Endothelial cell of umbilical vein (primary cell): ENCODE data around the gene PCNX1. TPM values are rescaled to one million over a fixed set of nuclear protein-coding genes. Genes with fewer than 3 reads are reported as not detected.

Experiments
- BruUV-seq: library from RNA; stranded (reverse); fragments of 400-500 nt; replicated peaks from 2 replicates; lab custom pipeline; 2021; lab: Mats Ljungman, UMichigan
- CTCF ChIA-PET: fragments of 300-600, 350-600 bp; sonication (Branson Sonifier 250); formaldehyde crosslinking; loops from one replicate; lab custom pipeline; 2021; ENCODE audit warnings: antibody characterized with exemption, inconsistent platforms; lab: Charles Lee
- POLR2A ChIA-PET: fragments of 300-600, 350-600 bp; sonication (Branson Sonifier 250); formaldehyde crosslinking; loops from one replicate; lab custom pipeline; 2021; ENCODE audit warnings: antibody characterized with exemption, inconsistent platforms; lab: Charles Lee
- DNase-seq: peaks from one replicate; pipeline ENCODE4 v3.0.0-alpha.2; 2011; ENCODE audit warnings: low read depth, low spot score
- FAIRE-seq: peaks from 2 replicates; lab custom pipeline; 2011; peaks lifted over from hg19 to GRCh38; lab: Jason Lieb, UNC
- H2AFZ ChIP-seq: 2 replicates; pipeline ENCODE4 v1.6.0; 2012; ENCODE audit warnings: low read depth, low read length, control low read depth, inconsistent platforms
- H3K27ac ChIP-seq: 2 replicates; pipeline ENCODE4 v1.5.1; 2011; ENCODE audit warnings: low read depth, mild to moderate bottlenecking, control low read depth, low read length, moderate library complexity; ENCODE audit not compliant: insufficient read depth
- H3K27me3 ChIP-seq, 2 experiments: 2 replicates each; pipeline versions ENCODE4 v1.6.0 to v1.6.1; 2011; ENCODE audit warnings: low read length in 2 of 2, mixed read lengths in 1 of 2; ENCODE audit not compliant: control insufficient read depth in 2 of 2, insufficient read depth in 2 of 2
- H3K36me3 ChIP-seq, 2 experiments: 2 replicates in 1 of 2; 3 replicates in 1 of 2; pipeline ENCODE4 v1.5.1; 2011; ENCODE audit warnings: low read length in 2 of 2, mild to moderate bottlenecking in 1 of 2, moderate library complexity in 1 of 2; ENCODE audit not compliant: control insufficient read depth in 2 of 2, insufficient read depth in 2 of 2; ENCODE audit errors: extremely low read depth in 1 of 2
- H3K4me1 ChIP-seq: 3 replicates; pipeline ENCODE4 v1.5.1; 2011; ENCODE audit warnings: mild to moderate bottlenecking, low read length; ENCODE audit not compliant: control insufficient read depth, insufficient read depth; ENCODE audit errors: extremely low read depth
- H3K4me2 ChIP-seq: 2 replicates; pipeline ENCODE4 v1.6.1; 2011; ENCODE audit warnings: low read length, control low read depth, mixed read lengths; ENCODE audit not compliant: insufficient read depth
- H3K4me3 ChIP-seq, 3 experiments: fragments of 200-600 bp in 1 of 3; sonication (generic), shearing (Covaris generic) in 1 of 3; replicated peaks in 1 of 3; 2 replicates each; pipeline ENCODE4 v1.5.1; 2011 to 2016; ENCODE audit warnings: control low read depth in 3 of 3, low read length in 3 of 3, mild to moderate bottlenecking in 2 of 3, inconsistent platforms in 1 of 3, low read depth in 1 of 3, moderate library complexity in 1 of 3; ENCODE audit not compliant: insufficient read depth in 1 of 3
- H3K79me2 ChIP-seq: 2 replicates; pipeline ENCODE4 v1.6.0; 2012; ENCODE audit warnings: low read length, inconsistent platforms; ENCODE audit not compliant: control insufficient read depth, insufficient read depth
- H3K9ac ChIP-seq: replicated peaks from 2 replicates; pipeline ENCODE3; 2011; ENCODE audit warnings: low read length, control low read depth; ENCODE audit not compliant: insufficient read depth; ENCODE audit errors: extremely low read depth
- H3K9me1 ChIP-seq: replicated peaks from 3 replicates; pipeline ENCODE4 v1.6.0; 2011; ENCODE audit warnings: mild to moderate bottlenecking, low read length; ENCODE audit not compliant: control insufficient read depth, insufficient read depth; ENCODE audit errors: extremely low read depth
- H3K9me3 ChIP-seq: replicated peaks from 2 replicates; pipeline ENCODE4 v1.5.1; 2012; ENCODE audit warnings: low read length, inconsistent platforms; ENCODE audit not compliant: control insufficient read depth, insufficient read depth
- H4K20me1 ChIP-seq: replicated peaks from 2 replicates; pipeline ENCODE3; 2011; ENCODE audit warnings: mild to moderate bottlenecking, low read length; ENCODE audit not compliant: control insufficient read depth, insufficient read depth; ENCODE audit errors: extremely low read depth
- EZH2 ChIP-seq: IDR thresholded peaks from 2 replicates; pipeline ENCODE4 v1.6.1; 2012; ENCODE audit warnings: borderline replicate concordance, low read depth, mild to moderate bottlenecking, moderate library complexity, low read length, inconsistent platforms; ENCODE audit not compliant: severe bottlenecking
- FOS ChIP-seq: IDR thresholded peaks from 2 replicates; pipeline ENCODE4 v1.6.1; 2011; ENCODE audit warnings: mild to moderate bottlenecking, low read length, moderate library complexity, borderline replicate concordance; ENCODE audit not compliant: insufficient read depth
- GATA2 ChIP-seq: IDR thresholded peaks from 2 replicates; pipeline ENCODE4 v1.7.0; 2011; ENCODE audit warnings: low read depth, mild to moderate bottlenecking, moderate library complexity, mixed read lengths, low read length; ENCODE audit not compliant: insufficient read length, insufficient read depth
- JUN ChIP-seq: IDR thresholded peaks from 2 replicates; pipeline ENCODE4 v1.6.1; 2011; ENCODE audit warnings: borderline replicate concordance, low read depth; ENCODE audit not compliant: insufficient read length, insufficient read depth
- MYC ChIP-seq: IDR thresholded peaks from one replicate; pipeline ENCODE4 v1.6.1; 2011; ENCODE audit warnings: mild to moderate bottlenecking, low read depth, low read length
- POLR2A ChIP-seq: IDR thresholded peaks from 2 replicates; pipeline ENCODE4 v1.6.1; 2012; ENCODE audit warnings: low read depth, mild to moderate bottlenecking, control low read depth, low read length
- POLR2AphosphoS5 ChIP-seq: IDR thresholded peaks from 2 replicates; pipeline ENCODE4 v1.6.1; 2012; ENCODE audit warnings: low read depth, mild to moderate bottlenecking, control low read depth, low read length, moderate library complexity; ENCODE audit not compliant: insufficient read depth
- dilution Hi-C: fragments of 300-500 bp; cut with MboI; formaldehyde crosslinking; loops from one replicate; pipeline ENCODE4 v1.15.0; 2019; ENCODE audit warnings: low sequenced_read_pairs; ENCODE audit not compliant: extremely low pct_ligation_motif_present
- intact Hi-C: fragments of 100-400 bp; cut with micrococcal nuclease; formaldehyde crosslinking; loops from one replicate; pipeline ENCODE4 v1.10.0; 2022
- polyA plus RNA-seq, 4 experiments: library from polyadenylated mRNA; depleted of rRNA in 3 of 4; stranded (reverse) in 3 of 4; unstranded in 1 of 4; fragments of >200 nt; gene quantifications; 2 replicates each; pipeline versions ENCODE4 v1.2.1 to v1.2.3, GENCODE V29; 2011 to 2012; ENCODE audit warnings: missing spikeins in 1 of 4
- total RNA-seq: library from RNA; stranded (reverse); gene quantifications from 2 replicates; pipeline ENCODE4 v1.2.3, GENCODE V29; 2021
- TF ChIP-seq, protein P1 (sequence below): IDR thresholded peaks from 2 replicates; pipeline ENCODE4 v1.6.1; 2011; ENCODE audit not compliant: insufficient read depth, insufficient read length
- TF ChIP-seq, protein P2 (sequence below), 2 donors: IDR thresholded peaks; 1 replicate in 1 of 2; 2 replicates in 1 of 2; pipeline ENCODE4 v1.5.1; 2011; ENCODE audit warnings: low read length in 2 of 2, mild to moderate bottlenecking in 2 of 2, moderate library complexity in 2 of 2, control low read depth in 1 of 2, inconsistent platforms in 1 of 2, low read depth in 1 of 2; ENCODE audit not compliant: insufficient read depth in 1 of 2; ENCODE audit errors: extremely low read depth in 1 of 2

PCNX1 gene
- total and polyA plus RNA-seq, 2 donors (not counting 3 experiments of a cell fraction or from before 2014, with no cell fraction given) = 21.4 to 40.5 TPM

DNA sequence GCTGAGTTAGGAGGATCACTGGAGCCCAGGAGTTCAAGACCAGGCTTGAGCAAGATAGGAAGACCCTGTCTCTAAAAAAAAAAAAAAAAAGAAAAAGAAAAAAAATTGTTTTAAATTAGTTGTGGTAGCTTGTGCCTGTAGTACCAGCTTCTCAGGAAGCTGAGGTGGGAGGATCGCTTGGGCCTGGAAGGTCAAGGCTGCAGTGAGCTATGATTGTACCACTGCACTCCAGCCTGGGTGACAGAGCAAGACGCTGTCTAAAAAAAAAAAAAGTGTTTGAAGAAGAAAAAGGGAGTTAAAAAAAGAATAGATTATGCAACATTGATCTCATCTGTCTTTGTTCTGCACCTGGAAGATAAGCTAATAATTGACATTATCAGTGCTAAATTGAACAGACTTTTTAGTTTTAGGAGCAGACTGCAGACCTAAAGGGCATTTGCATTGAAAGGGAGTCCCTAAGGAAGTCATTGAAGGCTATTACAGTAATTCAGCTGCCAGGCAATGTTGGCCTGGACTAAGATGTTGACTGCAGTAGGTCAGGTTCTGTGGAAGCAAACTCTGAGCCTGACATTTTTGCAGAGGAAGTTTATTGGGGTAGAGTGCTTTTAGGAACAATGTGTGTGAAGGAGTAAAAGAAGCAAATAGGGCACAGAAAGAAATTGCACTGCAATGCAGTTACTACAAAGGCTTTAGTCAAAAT, 215.8 kb downstream of the PCNX1 start:
- Histone ChIP-seq H3K27ac (no peak overlapping the region), H3K9me1 (no peaks in the 10 kb centered on the region), H2AFZ (no peak overlapping the region), H3K36me3 (no peaks in the 10 kb centered on the region), H3K27me3 (no peaks in the 10 kb centered on the region), H3K9me3 (no peaks in the 10 kb centered on the region), H4K20me1 (no peaks in the 10 kb centered on the region), H3K4me3 (no peak overlapping the region), H3K4me2 (no peak overlapping the region), H3K9ac (no peak overlapping the region), H3K79me2 (no peaks in the 10 kb centered on the region), H3K4me1 (no peaks in the 10 kb centered on the region)
- no TSS peak for BruUV-seq
- intact Hi-C loops = no loop called here
- dilution Hi-C loops = no loop called here
- ChIA-PET POLR2A (interaction anchor here (0.7 kb wide), 1 partner anchor 27 kb away, joined by 6 read pairs; no protein-coding TSS in a partner anchor), CTCF (interaction anchor here (1.0 to 1.4 kb wide), 2 partner anchors 15 to 630 kb away, joined by 4 to 5 read pairs; no protein-coding TSS in a partner anchor)
- FAIRE-seq (no peak), DNase-seq (no peak)
- no peak for TF ChIP-seq EZH2
- TF ChIP-seq FOS = no peak
- TF ChIP-seq POLR2A = no peak

DNA sequence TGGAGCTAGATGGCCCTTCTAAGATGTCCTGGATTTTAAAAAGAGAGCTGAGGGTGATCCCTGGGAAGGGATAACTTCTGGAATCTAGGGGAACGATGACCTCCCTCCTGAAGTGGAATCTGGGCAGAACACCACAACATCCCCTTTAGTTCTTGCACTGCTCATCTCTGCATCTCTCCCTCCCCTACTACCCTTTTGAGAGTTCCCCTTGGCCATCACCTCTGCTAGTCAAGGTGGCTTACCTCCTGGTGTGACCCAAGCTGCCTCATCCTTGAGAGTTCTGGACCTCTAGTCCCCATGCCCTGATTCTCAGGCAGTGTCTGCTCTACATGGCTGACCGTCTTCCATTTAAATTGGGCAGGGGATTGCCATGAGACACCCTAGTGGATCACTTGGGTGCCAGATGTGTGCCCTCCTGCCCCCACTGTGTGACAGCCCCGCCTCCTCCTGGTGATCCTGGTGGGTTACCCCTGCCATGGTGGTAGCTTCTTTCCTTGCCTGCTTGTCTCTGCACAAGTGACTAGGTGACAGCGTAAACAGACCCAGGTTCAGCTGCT, 216.4 kb downstream of the PCNX1 start:
- H3K4me1 ChIP-seq = no peaks in the 10 kb centered on the region
- H4K20me1 ChIP-seq = no peaks in the 10 kb centered on the region
- H3K27me3 ChIP-seq = no peaks in the 10 kb centered on the region
- no peak overlapping the region for H3K9ac ChIP-seq
- no peaks in the 10 kb centered on the region for H3K36me3 ChIP-seq
- no peak overlapping the region for H3K4me2 ChIP-seq
- H2AFZ ChIP-seq = no peak overlapping the region
- ChIA-PET CTCF (interaction anchor here (1.0 to 1.4 kb wide), 2 partner anchors 15 to 629 kb away, joined by 4 to 5 read pairs; no protein-coding TSS in a partner anchor), POLR2A (no interaction called here)
- no peak overlapping the region for H3K27ac ChIP-seq
- DNase-seq = no peak
- H3K9me3 ChIP-seq = no peaks in the 10 kb centered on the region
- no TSS peak for BruUV-seq
- no peaks in the 10 kb centered on the region for H3K9me1 ChIP-seq
- H3K4me3 ChIP-seq = no peak overlapping the region
- TF ChIP-seq FOS (no peak), POLR2A (no peak), JUN (no peak), MYC (no peak), EZH2 (no peak), POLR2AphosphoS5 (no peak), GATA2 (no peak)
- TF ChIP-seq, protein P1, sequence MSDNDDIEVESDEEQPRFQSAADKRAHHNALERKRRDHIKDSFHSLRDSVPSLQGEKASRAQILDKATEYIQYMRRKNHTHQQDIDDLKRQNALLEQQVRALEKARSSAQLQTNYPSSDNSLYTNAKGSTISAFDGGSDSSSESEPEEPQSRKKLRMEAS = no peak
- TF ChIP-seq, protein P2, sequence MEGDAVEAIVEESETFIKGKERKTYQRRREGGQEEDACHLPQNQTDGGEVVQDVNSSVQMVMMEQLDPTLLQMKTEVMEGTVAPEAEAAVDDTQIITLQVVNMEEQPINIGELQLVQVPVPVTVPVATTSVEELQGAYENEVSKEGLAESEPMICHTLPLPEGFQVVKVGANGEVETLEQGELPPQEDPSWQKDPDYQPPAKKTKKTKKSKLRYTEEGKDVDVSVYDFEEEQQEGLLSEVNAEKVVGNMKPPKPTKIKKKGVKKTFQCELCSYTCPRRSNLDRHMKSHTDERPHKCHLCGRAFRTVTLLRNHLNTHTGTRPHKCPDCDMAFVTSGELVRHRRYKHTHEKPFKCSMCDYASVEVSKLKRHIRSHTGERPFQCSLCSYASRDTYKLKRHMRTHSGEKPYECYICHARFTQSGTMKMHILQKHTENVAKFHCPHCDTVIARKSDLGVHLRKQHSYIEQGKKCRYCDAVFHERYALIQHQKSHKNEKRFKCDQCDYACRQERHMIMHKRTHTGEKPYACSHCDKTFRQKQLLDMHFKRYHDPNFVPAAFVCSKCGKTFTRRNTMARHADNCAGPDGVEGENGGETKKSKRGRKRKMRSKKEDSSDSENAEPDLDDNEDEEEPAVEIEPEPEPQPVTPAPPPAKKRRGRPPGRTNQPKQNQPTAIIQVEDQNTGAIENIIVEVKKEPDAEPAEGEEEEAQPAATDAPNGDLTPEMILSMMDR (IDR thresholded peaks at IDR 0.05; ENCODE audit: extremely low read depth in 1 of 2, insufficient read depth in 1 of 2, low read depth in 1 of 2, low read length in 2 of 2) = no peak
- FAIRE-seq = no peak
- H3K79me2 ChIP-seq = no peaks in the 10 kb centered on the region
- intact Hi-C loops (no loop called here), dilution Hi-C loops (no loop called here)
